Gastrocnemius medialis (tissue), 4 donors: Measurements from ENCODE around the gene ISOC2. TPM values are rescaled to one million over a fixed set of nuclear protein-coding genes. Genes with fewer than 3 reads are reported as not detected.

Experiments
- ATAC-seq, 2 donors: fragments of 150-250 bp; one replicate each; pipeline ENCODE4 v1.9.1; 2016
- DNase-seq, 2 donors: peaks; one replicate each; pipeline ENCODE4 v3.0.0-alpha.2; 2019
- H3K27ac ChIP-seq, 4 donors: fragments of 200-600 bp; sonication (generic); 1 replicate in 1 of 4; 2 replicates in 3 of 4; pipeline ENCODE4 v1.5.1; 2016 to 2018; ENCODE audit warnings: mild to moderate bottlenecking in 2 of 4, moderate library complexity in 1 of 4
- H3K27me3 ChIP-seq, 3 donors: fragments of 200-600 bp; sonication (generic) in 2 of 3; 1 replicate in 1 of 3; 2 replicates in 2 of 3; pipeline versions ENCODE4 v1.5.1 to v1.6.0; 2016 to 2019; ENCODE audit warnings: mild to moderate bottlenecking in 1 of 3, moderate library complexity in 1 of 3
- H3K36me3 ChIP-seq, 2 donors: fragments of 200-600 bp; sonication (generic) in 1 of 2; one replicate each; pipeline ENCODE4 v1.5.1; 2017 to 2018
- H3K4me1 ChIP-seq, 2 donors: fragments of 200-600 bp; sonication (generic) in 1 of 2; one replicate each; pipeline ENCODE4 v1.5.1; 2016 to 2017; ENCODE audit warnings: mild to moderate bottlenecking in 2 of 2
- H3K4me3 ChIP-seq, 4 donors: fragments of 200-600 bp; sonication (generic) in 3 of 4; 1 replicate in 1 of 4; 2 replicates in 3 of 4; pipeline ENCODE4 v1.5.1; 2016 to 2019; ENCODE audit warnings: mild to moderate bottlenecking in 2 of 4
- H3K9me3 ChIP-seq, 3 donors: fragments of 200-600 bp; sonication (generic) in 2 of 3; 1 replicate in 1 of 3; 2 replicates in 2 of 3; pipeline ENCODE4 v1.5.1; 2016 to 2019
- POLR2A ChIP-seq, 2 donors: fragments of 450-650 bp; IDR thresholded peaks; one replicate each; pipeline ENCODE4 v1.6.1; 2017; ENCODE audit warnings: antibody characterized with exemption in 2 of 2, mild to moderate bottlenecking in 2 of 2, moderate library complexity in 2 of 2
- in situ Hi-C, 4 donors: fragments of 200-750 bp; cut with MboI; loops; one replicate each; pipeline versions ENCODE4 v1.15.0 to v1.8.0; 2017; ENCODE audit warnings: low sequenced_read_pairs in 4 of 4
- intact Hi-C: fragments of 100-400 bp; cut with DNase I; formaldehyde crosslinking; loops from one replicate; pipeline ENCODE4 v1.15.1; 2023; ENCODE audit warnings: low total_unique reads
- total RNA-seq, 4 donors: library from RNA; depleted of rRNA; stranded (reverse); fragments of >200 nt; gene quantifications; one replicate each; pipeline versions ENCODE4 v1.1.0 to v1.2.3, GENCODE V29; 2016
- TF ChIP-seq, protein P1 (sequence below), 5 experiments: fragments of 450-650 bp in 3 of 5; fragments of 200-600 bp in 2 of 5; sonication (generic) in 2 of 5; IDR thresholded peaks in 4 of 5; conservative IDR thresholded peaks in 1 of 5; 1 replicate in 4 of 5; 2 replicates in 1 of 5; pipeline ENCODE4 v1.5.1; 2016 to 2019; ENCODE audit warnings: antibody characterized with exemption in 5 of 5, mild to moderate bottlenecking in 3 of 5, moderate library complexity in 3 of 5

ISOC2 gene
- total RNA-seq, 4 donors from 2014 or later, result 59.7 to 101 (median 88.7) TPM

DNA sequence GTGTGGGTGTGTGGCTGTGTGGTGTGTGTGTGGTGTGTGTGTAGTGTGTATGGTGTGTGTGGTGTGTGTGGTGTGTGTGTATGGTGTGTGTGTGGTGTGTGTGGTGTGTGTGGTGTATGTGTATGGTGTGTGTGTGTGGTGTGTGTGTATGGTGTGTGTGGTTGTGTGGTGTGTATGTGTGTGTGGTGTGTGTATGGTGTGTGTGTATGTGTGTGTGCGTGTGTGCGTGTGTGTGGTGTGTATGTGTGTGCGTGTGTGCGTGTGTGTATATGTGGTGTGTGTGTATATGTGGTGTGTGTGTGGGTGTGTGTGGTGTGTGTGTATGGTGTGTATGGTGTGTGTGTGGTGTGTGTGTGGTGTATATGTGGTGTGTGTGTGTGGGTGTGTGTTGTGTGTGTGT lies 26.4 kb downstream of the ISOC2 start:
- intact Hi-C loops, result no loop called here
- no peaks in the 10 kb centered on the region for H3K36me3 ChIP-seq
- no peak overlapping the region for H3K4me3 ChIP-seq
- in situ Hi-C loops, result no loop called here
- H3K4me1 ChIP-seq, result no peaks in the 10 kb centered on the region
- H3K9me3 ChIP-seq, result no peaks in the 10 kb centered on the region
- TF ChIP-seq POLR2A (IDR thresholded peaks at IDR 0.05), result no peak
- TF ChIP-seq, protein P1, sequence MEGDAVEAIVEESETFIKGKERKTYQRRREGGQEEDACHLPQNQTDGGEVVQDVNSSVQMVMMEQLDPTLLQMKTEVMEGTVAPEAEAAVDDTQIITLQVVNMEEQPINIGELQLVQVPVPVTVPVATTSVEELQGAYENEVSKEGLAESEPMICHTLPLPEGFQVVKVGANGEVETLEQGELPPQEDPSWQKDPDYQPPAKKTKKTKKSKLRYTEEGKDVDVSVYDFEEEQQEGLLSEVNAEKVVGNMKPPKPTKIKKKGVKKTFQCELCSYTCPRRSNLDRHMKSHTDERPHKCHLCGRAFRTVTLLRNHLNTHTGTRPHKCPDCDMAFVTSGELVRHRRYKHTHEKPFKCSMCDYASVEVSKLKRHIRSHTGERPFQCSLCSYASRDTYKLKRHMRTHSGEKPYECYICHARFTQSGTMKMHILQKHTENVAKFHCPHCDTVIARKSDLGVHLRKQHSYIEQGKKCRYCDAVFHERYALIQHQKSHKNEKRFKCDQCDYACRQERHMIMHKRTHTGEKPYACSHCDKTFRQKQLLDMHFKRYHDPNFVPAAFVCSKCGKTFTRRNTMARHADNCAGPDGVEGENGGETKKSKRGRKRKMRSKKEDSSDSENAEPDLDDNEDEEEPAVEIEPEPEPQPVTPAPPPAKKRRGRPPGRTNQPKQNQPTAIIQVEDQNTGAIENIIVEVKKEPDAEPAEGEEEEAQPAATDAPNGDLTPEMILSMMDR (IDR thresholded peaks at IDR 0.05 in 4 of 5, conservative IDR thresholded peaks at IDR 0.05 in 1 of 5), result no peak
- peaks cover 59 to 70% (median 68%) of the 10 kb centered on the region in 3 donors for H3K27me3 ChIP-seq
- ATAC-seq, result no peak
- DNase-seq, result no peak
- H3K27ac ChIP-seq, result no peak overlapping the region

DNA sequence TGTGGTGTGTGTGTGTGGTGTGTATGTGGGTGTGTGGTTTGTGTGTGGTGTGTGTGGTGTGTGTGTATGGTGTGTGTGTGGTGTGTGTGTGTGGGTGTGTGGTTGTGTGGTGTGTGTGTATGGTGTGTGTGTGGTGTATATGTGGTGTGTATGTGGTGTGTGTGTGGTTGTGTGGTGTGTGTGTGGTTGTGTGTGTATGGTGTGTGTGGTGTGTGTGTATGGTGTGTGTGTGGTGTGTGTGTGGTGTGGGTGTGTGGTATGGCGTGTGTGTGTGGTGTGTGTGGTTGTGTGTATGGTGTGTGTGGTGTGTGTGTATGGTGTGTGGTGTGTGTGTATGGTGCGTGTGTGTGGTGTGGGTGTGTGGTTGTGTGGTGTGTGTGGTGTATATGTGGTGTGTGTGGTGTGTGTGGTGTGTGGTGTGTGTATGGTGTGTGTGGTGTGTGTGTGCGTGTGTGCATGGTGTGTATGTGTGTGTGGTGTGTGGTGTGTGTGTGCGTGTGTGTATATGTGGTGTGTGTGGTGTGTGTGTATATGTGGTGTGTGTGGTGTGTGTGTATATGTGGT lies 27.0 kb downstream of the ISOC2 start:
- no peak overlapping the region for H3K27ac ChIP-seq
- TF ChIP-seq POLR2A (IDR thresholded peaks at IDR 0.05), result no peak
- TF ChIP-seq, protein P1 (IDR thresholded peaks at IDR 0.05 in 4 of 5, conservative IDR thresholded peaks at IDR 0.05 in 1 of 5), result no peak
- ATAC-seq, result no peak
- intact Hi-C loops (no loop called here), in situ Hi-C loops (no loop called here)
- no peak for DNase-seq
- H3K9me3 ChIP-seq, result no peaks in the 10 kb centered on the region
- H3K4me3 ChIP-seq, result no peak overlapping the region
- H3K27me3 ChIP-seq, result peaks cover 59 to 70% (median 69%) of the 10 kb centered on the region in 3 donors
- H3K4me1 ChIP-seq, result no peaks in the 10 kb centered on the region
- H3K36me3 ChIP-seq, result no peaks in the 10 kb centered on the region

DNA sequence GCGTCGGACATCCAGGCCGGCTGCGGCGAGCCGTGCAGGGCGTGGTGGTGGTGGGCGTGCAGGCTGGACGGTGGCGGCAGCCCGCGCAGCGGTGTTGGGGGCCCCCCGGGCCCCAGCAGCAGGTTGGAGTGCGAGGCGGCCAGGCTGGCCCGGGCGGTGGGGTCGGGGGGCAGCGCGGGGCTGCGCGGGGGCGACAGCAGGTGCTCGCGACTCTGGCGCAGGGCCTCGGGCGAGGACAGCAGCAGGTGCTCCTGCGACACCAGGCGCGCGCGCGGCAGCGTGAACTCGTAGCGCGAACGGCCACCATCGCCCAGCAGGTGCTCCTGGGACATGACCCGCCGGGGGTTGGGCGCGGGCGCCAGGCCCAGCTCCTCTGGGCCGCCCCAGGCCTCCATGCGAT lies 28.1 kb downstream of the ISOC2 start:
- DNase-seq, result no peak
- in situ Hi-C loops (no loop called here), intact Hi-C loops (no loop called here)
- no peaks in the 10 kb centered on the region for H3K9me3 ChIP-seq
- ATAC-seq, result no peak
- no peak overlapping the region for H3K4me3 ChIP-seq
- no peaks in the 10 kb centered on the region for H3K4me1 ChIP-seq
- TF ChIP-seq POLR2A (IDR thresholded peaks at IDR 0.05), result no peak
- TF ChIP-seq, protein P1 (IDR thresholded peaks at IDR 0.05 in 4 of 5, conservative IDR thresholded peaks at IDR 0.05 in 1 of 5), result no peak
- no peaks in the 10 kb centered on the region for H3K36me3 ChIP-seq
- H3K27ac ChIP-seq, result no peak overlapping the region
- H3K27me3 ChIP-seq, result peaks cover 62 to 70% (median 70%) of the 10 kb centered on the region in 3 donors

DNA sequence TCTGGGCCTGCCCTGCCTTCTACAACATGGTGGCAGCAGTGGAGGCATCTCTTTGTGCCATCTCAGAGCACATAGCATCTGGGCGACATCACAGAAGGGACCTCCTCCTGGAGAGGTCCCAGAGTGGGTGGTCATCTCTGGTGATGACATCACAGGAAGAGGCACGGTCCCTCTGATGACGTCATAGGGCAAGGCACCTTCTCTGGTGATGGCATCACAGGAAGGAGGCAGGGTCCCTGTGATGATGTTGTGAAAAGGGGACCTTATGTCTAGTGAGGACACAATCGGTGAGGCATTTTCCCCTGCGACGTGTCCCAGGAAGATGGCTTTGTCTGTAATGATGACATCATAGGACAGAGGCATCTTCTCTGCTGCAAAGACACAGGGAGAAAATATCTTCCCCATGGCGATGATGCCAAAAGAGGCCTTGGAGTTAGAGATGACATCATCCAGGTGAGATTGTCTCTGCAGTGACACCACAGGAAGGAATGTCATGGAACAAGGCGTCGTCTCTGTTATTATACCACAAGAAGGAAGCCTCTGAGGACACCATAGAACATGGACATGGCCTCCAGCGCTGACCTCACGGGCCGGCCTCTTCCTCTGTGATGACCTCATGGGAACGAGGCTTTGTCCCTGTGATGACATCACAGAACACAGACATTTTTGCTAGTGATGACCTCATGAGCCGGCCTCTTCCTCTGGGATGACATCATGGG lies 29.0 kb downstream of the ISOC2 start:
- H3K27me3 ChIP-seq, result peaks cover 61 to 65% (median 61%) of the 10 kb centered on the region in 3 donors
- no peaks in the 10 kb centered on the region for H3K9me3 ChIP-seq
- in situ Hi-C loops (no loop called here), intact Hi-C loops (no loop called here)
- H3K27ac ChIP-seq, result no peak overlapping the region
- H3K4me1 ChIP-seq, result no peaks in the 10 kb centered on the region
- ATAC-seq (no peak), DNase-seq (no peak)
- H3K36me3 ChIP-seq, result no peaks in the 10 kb centered on the region
- H3K4me3 ChIP-seq, result no peak overlapping the region
- TF ChIP-seq, protein P1 (IDR thresholded peaks at IDR 0.05 in 4 of 5, conservative IDR thresholded peaks at IDR 0.05 in 1 of 5), result no peak
- no peak for TF ChIP-seq POLR2A (IDR thresholded peaks at IDR 0.05)
